Measurements from ENCODE around the gene TMEM164.

TMEM164 gene

DNA sequence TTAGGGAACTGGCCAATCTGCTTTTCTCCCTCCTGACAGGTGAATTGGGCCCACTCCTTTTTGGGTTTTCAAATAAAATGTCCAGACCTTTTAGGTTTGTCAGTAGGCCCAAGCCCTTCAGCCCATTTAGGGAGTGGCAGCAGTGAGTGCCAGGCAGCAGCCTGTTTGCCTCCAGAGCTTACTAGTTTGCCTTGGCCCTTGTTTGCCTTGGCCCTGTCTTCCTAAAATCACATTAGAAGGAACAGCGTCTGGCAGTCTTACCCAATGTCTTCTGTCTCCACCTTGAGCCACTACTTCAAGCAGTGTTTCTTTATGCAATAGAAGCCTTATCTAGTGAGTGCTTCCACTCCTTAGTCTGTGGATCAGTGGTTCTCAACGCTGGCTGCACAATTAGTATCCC, 117.1 kb downstream of the TMEM164 start:
- TF ChIP-seq FOXP2 (optimal IDR thresholded peaks at IDR 0.05; ENCODE audit: borderline replicate concordance, extremely low read depth, extremely low read length, insufficient read depth) (no peak), POLR2AphosphoS5 (IDR thresholded peaks at IDR 0.05; ENCODE audit: low read depth, low read length) (no peak), TAF1 (IDR thresholded peaks at IDR 0.05; ENCODE audit: borderline replicate concordance, insufficient read depth, low read length) (no peak), SIN3A (IDR thresholded peaks at IDR 0.05; ENCODE audit: borderline replicate concordance, insufficient read depth, low read length) (no peak)
- TF ChIP-seq, protein P1, sequence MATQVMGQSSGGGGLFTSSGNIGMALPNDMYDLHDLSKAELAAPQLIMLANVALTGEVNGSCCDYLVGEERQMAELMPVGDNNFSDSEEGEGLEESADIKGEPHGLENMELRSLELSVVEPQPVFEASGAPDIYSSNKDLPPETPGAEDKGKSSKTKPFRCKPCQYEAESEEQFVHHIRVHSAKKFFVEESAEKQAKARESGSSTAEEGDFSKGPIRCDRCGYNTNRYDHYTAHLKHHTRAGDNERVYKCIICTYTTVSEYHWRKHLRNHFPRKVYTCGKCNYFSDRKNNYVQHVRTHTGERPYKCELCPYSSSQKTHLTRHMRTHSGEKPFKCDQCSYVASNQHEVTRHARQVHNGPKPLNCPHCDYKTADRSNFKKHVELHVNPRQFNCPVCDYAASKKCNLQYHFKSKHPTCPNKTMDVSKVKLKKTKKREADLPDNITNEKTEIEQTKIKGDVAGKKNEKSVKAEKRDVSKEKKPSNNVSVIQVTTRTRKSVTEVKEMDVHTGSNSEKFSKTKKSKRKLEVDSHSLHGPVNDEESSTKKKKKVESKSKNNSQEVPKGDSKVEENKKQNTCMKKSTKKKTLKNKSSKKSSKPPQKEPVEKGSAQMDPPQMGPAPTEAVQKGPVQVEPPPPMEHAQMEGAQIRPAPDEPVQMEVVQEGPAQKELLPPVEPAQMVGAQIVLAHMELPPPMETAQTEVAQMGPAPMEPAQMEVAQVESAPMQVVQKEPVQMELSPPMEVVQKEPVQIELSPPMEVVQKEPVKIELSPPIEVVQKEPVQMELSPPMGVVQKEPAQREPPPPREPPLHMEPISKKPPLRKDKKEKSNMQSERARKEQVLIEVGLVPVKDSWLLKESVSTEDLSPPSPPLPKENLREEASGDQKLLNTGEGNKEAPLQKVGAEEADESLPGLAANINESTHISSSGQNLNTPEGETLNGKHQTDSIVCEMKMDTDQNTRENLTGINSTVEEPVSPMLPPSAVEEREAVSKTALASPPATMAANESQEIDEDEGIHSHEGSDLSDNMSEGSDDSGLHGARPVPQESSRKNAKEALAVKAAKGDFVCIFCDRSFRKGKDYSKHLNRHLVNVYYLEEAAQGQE (IDR thresholded peaks at IDR 0.05; ENCODE audit: insufficient read depth in 1 of 2, low read depth in 2 of 2, low read length in 2 of 2): no peak

GRCh38 chrX:110123331-110123782, 120.4 kb downstream of the TMEM164 start:
- TF ChIP-seq POLR2AphosphoS5 (IDR thresholded peaks at IDR 0.05; ENCODE audit: low read depth, low read length) (no peak), SIN3A (IDR thresholded peaks at IDR 0.05; ENCODE audit: borderline replicate concordance, insufficient read depth, low read length) (no peak), TAF1 (IDR thresholded peaks at IDR 0.05; ENCODE audit: borderline replicate concordance, insufficient read depth, low read length) (no peak), FOXP2 (optimal IDR thresholded peaks at IDR 0.05; ENCODE audit: borderline replicate concordance, extremely low read depth, extremely low read length, insufficient read depth) (no peak)
- TF ChIP-seq, protein P1 (IDR thresholded peaks at IDR 0.05; ENCODE audit: insufficient read depth in 1 of 2, low read depth in 2 of 2, low read length in 2 of 2): no peak

DNA sequence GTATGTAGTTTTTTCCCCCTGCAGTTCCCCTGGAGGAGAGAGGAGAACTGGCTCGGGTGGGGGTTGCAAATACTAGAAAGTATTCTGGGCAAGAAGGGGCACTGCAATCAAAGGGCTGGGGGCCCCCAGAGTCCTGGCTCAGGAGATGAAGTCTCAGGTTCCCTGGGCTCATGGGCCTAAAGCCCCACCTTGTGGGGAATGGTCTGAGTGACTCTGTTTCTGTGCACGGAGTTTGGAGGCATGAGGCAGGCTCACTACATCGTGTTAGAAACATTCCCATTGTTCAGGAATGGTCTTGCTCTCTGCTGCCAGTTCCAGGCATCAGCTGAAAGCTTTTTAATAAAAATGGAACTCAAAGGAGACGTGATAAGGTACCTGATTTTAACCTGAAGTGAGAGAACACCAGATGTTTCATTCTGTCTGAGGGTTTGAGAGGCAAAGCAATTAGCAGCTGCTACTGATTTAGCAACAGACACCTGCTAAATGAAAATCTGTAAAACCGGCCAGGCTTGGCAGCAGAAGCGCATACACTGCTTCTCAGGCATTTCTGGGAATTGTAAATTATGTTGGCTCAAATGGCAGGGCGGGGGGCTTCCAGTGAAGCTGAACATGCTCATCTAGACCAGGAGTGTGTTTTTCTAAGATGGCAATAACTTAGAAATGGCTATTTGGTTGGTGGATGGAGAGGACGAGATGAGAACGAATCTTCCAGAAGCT, 122.7 kb downstream of the TMEM164 start:
- TF ChIP-seq TAF1 (IDR thresholded peaks at IDR 0.05; ENCODE audit: borderline replicate concordance, insufficient read depth, low read length) (no peak), FOXP2 (optimal IDR thresholded peaks at IDR 0.05; ENCODE audit: borderline replicate concordance, extremely low read depth, extremely low read length, insufficient read depth) (no peak), SIN3A (IDR thresholded peaks at IDR 0.05; ENCODE audit: borderline replicate concordance, insufficient read depth, low read length) (no peak), POLR2AphosphoS5 (IDR thresholded peaks at IDR 0.05; ENCODE audit: low read depth, low read length) (no peak)
- TF ChIP-seq, protein P1 (IDR thresholded peaks at IDR 0.05; ENCODE audit: insufficient read depth in 1 of 2, low read depth in 2 of 2, low read length in 2 of 2): no peak

DNA sequence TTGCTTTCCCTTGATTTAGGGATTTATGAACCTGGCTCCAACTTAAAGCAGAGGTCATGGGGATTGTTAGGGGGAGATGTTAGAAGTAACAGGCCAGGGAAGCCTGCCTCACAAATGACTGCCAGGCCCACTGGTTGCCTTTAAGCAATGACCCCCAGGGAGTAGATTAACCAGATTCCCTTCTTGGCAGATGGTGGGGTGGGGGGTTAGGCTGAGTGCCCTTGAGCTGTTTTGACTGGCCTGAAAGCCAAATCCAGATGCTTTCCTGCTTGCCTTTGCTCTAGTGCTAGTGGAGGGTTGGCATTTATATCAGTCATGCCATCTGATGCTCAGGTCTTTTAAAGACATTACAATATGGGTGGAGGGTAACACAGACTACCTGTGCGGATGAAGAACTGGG, 128.1 kb downstream of the TMEM164 start:
- TF ChIP-seq SIN3A (IDR thresholded peaks at IDR 0.05; ENCODE audit: borderline replicate concordance, insufficient read depth, low read length) (no peak), POLR2AphosphoS5 (IDR thresholded peaks at IDR 0.05; ENCODE audit: low read depth, low read length) (no peak), TAF1 (IDR thresholded peaks at IDR 0.05; ENCODE audit: borderline replicate concordance, insufficient read depth, low read length) (no peak)
- TF ChIP-seq, protein P1 (IDR thresholded peaks at IDR 0.05; ENCODE audit: insufficient read depth in 1 of 2, low read depth in 2 of 2, low read length in 2 of 2): no peak

Measured in PFSK-1 (cell line).